ENCODE measurements around the gene GABRB2.

The GABRB2 gene

DNA sequence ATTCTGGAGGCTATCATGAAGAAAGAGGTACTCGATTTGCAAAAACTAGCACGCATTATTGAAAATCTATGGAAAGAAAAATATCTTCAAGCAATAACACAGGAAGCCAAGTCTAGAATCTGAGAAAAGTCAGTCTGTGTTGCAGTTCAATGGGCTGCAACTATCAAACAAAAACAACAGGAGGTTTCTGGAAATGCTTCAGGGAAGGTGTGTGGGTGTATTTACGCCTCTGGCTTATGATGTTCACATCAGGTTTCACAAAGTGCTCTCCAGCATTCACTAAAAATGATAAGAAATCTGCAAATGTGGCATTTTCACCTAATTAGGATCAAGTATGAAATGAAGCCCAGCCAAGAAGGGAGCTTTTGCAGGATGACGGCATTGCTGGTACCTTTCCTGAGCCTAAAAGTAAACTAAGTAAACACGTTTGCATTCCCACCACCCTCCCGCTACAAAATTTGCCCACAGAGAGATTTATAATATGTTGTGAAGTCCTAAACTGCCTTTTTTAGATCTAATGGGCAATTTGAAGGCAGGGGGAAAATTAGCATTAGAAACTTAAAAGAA, 146.4 kb downstream of the GABRB2 start:
- no peak overlapping the region for H3K4me3 ChIP-seq (ENCODE audit: low read depth, low read length)
- TF ChIP-seq, protein P1, sequence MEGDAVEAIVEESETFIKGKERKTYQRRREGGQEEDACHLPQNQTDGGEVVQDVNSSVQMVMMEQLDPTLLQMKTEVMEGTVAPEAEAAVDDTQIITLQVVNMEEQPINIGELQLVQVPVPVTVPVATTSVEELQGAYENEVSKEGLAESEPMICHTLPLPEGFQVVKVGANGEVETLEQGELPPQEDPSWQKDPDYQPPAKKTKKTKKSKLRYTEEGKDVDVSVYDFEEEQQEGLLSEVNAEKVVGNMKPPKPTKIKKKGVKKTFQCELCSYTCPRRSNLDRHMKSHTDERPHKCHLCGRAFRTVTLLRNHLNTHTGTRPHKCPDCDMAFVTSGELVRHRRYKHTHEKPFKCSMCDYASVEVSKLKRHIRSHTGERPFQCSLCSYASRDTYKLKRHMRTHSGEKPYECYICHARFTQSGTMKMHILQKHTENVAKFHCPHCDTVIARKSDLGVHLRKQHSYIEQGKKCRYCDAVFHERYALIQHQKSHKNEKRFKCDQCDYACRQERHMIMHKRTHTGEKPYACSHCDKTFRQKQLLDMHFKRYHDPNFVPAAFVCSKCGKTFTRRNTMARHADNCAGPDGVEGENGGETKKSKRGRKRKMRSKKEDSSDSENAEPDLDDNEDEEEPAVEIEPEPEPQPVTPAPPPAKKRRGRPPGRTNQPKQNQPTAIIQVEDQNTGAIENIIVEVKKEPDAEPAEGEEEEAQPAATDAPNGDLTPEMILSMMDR (IDR thresholded peaks at IDR 0.05; ENCODE audit: borderline replicate concordance, insufficient read depth, low read depth, low read length), result no peak

DNA sequence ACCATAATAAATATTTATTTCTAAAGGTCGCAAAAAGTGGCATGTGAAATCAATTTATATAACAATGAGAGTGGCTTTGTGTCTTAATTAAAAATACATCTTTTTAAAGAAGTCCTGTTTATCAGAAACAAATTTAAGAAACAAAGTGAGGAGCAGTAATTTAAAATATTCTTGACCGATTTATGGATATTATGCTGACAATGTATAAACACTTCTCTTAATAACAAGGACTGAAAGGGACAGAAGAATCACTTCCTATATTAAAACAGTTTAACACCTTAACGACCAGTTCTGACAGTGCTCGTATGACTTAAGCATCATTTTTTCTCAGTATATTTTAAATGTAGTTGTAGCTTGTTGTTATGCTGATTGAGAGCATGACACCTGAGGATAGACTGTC, 149.1 kb downstream of the GABRB2 start:
- TF ChIP-seq, protein P1 (IDR thresholded peaks at IDR 0.05; ENCODE audit: borderline replicate concordance, insufficient read depth, low read depth, low read length), result no peak
- no peak overlapping the region for H3K4me3 ChIP-seq (ENCODE audit: low read depth, low read length)

DNA sequence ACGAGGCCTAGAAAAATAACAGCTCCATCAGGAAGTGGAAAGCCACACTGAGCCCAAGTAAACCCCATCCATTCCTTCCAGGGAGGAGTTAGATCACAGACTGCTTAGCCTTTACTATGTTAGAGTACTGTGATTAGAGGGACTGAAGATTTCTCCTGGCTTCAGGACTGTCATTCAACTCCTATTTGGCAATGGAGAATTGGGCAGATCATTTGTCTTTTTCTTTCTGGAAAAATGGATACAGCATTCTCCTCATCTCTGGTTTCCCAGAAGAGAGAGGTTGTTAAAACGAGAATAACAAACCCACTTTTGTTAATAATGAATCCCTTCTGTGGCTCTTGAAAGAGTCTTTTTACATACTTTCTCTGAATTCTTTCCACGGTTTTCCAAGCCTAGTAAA, 150.4 kb downstream of the GABRB2 start:
- H3K4me3 ChIP-seq (ENCODE audit: low read depth, low read length), result no peak overlapping the region
- TF ChIP-seq, protein P1 (IDR thresholded peaks at IDR 0.05; ENCODE audit: borderline replicate concordance, insufficient read depth, low read depth, low read length), result no peak

DNA sequence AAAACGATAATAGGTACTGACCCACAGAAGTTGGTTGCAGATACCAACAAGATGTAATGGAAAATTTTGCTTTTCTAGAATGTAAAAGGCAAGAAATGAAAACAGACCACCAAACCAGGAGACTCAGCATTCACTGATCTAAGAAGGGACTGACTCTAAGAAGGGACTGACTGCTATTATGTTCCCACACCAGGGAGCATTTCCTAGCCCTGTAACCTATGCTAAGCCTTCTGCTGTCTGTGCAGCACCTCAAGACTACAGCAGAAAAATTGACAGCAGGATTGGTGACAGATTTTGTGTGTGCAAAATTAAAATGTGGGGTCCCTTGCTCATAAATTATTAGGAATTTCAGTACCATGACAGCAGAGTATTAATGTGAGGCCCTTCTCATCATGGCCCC, 154.8 kb downstream of the GABRB2 start:
- TF ChIP-seq, protein P1 (IDR thresholded peaks at IDR 0.05; ENCODE audit: borderline replicate concordance, insufficient read depth, low read depth, low read length), result no peak
- H3K4me3 ChIP-seq (ENCODE audit: low read depth, low read length), result no peak overlapping the region

DNA sequence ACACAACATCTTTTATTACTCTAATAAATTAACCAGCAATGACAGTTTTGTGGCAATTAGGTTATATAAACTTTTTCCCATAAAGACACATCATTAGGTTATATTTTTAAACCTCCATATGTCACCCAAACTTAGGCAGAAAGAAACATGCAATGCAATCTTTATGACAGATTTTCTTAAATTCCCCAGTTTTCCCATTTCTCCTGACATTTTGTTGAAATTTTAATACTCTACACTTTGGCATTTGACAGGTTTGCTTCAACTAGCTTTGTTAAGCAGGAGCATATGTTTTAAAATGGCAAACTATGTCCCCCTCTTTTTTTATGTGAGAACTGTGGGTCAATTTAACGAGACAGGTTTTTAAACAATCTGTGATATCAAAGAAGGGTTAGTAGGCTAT, 155.5 kb downstream of the GABRB2 start:
- TF ChIP-seq, protein P1 (IDR thresholded peaks at IDR 0.05; ENCODE audit: borderline replicate concordance, insufficient read depth, low read depth, low read length), result no peak
- no peak overlapping the region for H3K4me3 ChIP-seq (ENCODE audit: low read depth, low read length)

DNA sequence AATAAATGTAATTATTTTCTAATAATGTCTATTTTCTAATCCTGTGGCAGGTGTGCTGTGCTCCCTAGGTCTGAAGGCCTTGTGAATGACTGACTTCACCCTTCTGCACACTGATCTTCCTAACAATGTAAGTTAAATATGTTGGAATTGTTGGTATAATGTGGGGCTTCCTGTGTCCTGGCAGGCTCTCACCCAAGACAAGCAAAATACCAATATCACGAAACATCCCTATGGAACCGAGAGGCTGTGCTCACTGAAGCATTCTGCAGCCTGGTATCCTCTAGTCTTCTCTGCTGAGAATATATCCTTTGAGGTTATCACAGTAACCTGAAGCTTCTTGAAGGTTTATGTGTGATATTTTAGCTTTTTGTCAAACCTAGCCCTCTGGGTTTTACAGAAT, 159.4 kb downstream of the GABRB2 start:
- TF ChIP-seq, protein P1 (IDR thresholded peaks at IDR 0.05; ENCODE audit: borderline replicate concordance, insufficient read depth, low read depth, low read length), result no peak
- no peak overlapping the region for H3K4me3 ChIP-seq (ENCODE audit: low read depth, low read length)

DNA sequence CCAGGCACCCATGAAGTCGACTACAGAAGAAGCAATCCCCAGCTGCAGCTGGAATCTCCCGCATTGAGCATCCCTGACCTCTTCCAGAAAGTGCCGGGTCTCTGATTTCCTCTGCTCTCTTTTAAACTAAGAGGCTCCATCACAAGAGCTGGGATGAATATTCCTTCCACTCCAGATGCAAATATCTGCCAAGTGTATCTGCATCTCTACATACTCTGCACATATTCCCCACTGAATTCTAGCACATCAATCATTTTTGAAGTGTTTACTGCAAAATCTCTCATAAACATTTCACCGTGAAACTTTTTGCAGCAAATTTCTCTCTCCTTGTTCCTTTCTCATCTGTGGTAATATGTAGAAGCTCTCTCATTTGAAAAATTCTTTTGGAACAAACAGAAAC, 161.5 kb downstream of the GABRB2 start:
- H3K4me3 ChIP-seq (ENCODE audit: low read depth, low read length), result no peak overlapping the region
- TF ChIP-seq, protein P1 (IDR thresholded peaks at IDR 0.05; ENCODE audit: borderline replicate concordance, insufficient read depth, low read depth, low read length), result no peak

All from GM12875 (cell line).